Hepatocyte (in vitro differentiated cells): ENCODE measurements around the gene DLGAP4. TPM values are rescaled to one million over a fixed set of nuclear protein-coding genes. Genes with fewer than 3 reads are reported as not detected.
"Not testable (repeated sequence)": the region's sequence is repeated elsewhere in the genome, so short reads cannot be mapped to it uniquely, and the experiment has no call there.

ENCODE experiments used
- DNase-seq: peaks from one replicate; pipeline ENCODE4 v3.0.0-alpha.2; 2016; ENCODE audit warnings: low spot score
- H2AFZ ChIP-seq: fragments of 200-600 bp; sonication (generic); 2 replicates; pipeline ENCODE4 v1.6.0; 2016; ENCODE audit warnings: antibody characterized with exemption, mild to moderate bottlenecking
- H3K27ac ChIP-seq: fragments of 200-600 bp; sonication (generic); 2 replicates; pipeline ENCODE4 v1.5.1; 2016; ENCODE audit warnings: mild to moderate bottlenecking
- H3K27me3 ChIP-seq: fragments of 200-600 bp; sonication (generic); 2 replicates; pipeline ENCODE4 v1.6.1; 2016
- H3K36me3 ChIP-seq: fragments of 200-600 bp; sonication (generic); replicated peaks from 2 replicates; pipeline ENCODE4 v1.5.1; 2016; ENCODE audit warnings: low read depth; ENCODE audit not compliant: insufficient read depth
- H3K4me1 ChIP-seq: fragments of 200-600 bp; sonication (generic); 2 replicates; pipeline ENCODE4 v1.5.1; 2016; ENCODE audit warnings: mild to moderate bottlenecking, moderate library complexity; ENCODE audit not compliant: insufficient read depth
- H3K4me2 ChIP-seq: fragments of 200-600 bp; sonication (generic); 2 replicates; pipeline ENCODE4 v1.6.0; 2016
- H3K4me3 ChIP-seq: fragments of 200-600 bp; sonication (generic); 2 replicates; pipeline ENCODE4 v1.5.1; 2016; ENCODE audit warnings: mild to moderate bottlenecking
- H3K79me2 ChIP-seq: fragments of 200-600 bp; sonication (generic); 2 replicates; pipeline ENCODE4 v1.6.0; 2017; ENCODE audit warnings: mild to moderate bottlenecking
- H3K9me2 ChIP-seq: fragments of 200-600 bp; sonication (generic); replicated peaks from 2 replicates; pipeline ENCODE4 v1.6.0; 2017; ENCODE audit warnings: mild to moderate bottlenecking; ENCODE audit not compliant: insufficient read depth
- H3K9me3 ChIP-seq: fragments of 200-600 bp; sonication (generic); 2 replicates; pipeline ENCODE4 v1.5.1; 2016; ENCODE audit warnings: low read depth, mild to moderate bottlenecking
- H4K20me1 ChIP-seq: fragments of 200-600 bp; sonication (generic); 2 replicates; pipeline ENCODE4 v1.6.0; 2016; ENCODE audit warnings: mild to moderate bottlenecking; ENCODE audit not compliant: insufficient read depth, poor library complexity, severe bottlenecking
- CTCF ChIP-seq: fragments of 200-600 bp; sonication (generic); IDR thresholded peaks from 2 replicates; pipeline ENCODE4 v1.5.1; 2016; ENCODE audit warnings: antibody characterized with exemption, mild to moderate bottlenecking; ENCODE audit not compliant: poor library complexity
- EZH2 ChIP-seq: fragments of 200-600 bp; sonication (generic); IDR thresholded peaks from 2 replicates; pipeline ENCODE4 v1.6.1; 2016; ENCODE audit warnings: antibody characterized with exemption, mild to moderate bottlenecking, borderline replicate concordance
- EZH2phosphoT487 ChIP-seq: fragments of 200-600 bp; sonication (generic); IDR thresholded peaks from one replicate; pipeline ENCODE4 v1.6.1; 2018; ENCODE audit warnings: antibody characterized with exemption, mild to moderate bottlenecking, low read depth, moderate library complexity; ENCODE audit not compliant: unreplicated experiment, severe bottlenecking
- WGBS: methylation state at CpG from one replicate; pipeline ENCODE4 v1.1.6; 2016; ENCODE audit warnings: low lambda C conversion rate; ENCODE audit errors: missing lambda C conversion rate; 5-methylcytosine and 5-hydroxymethylcytosine counted together
- polyA plus RNA-seq: library from polyadenylated mRNA; unstranded; fragments of >200 nt; fragmentation: Nextera tagmentation; extraction: Ambion mirVana; gene quantifications from 2 replicates; pipeline ENCODE4 v1.2.1, GENCODE V29; 2016
- total RNA-seq: library from RNA; depleted of rRNA; stranded (reverse); fragments of >200 nt; gene quantifications from 2 replicates; pipeline ENCODE4 v1.2.3, GENCODE V29; 2014

Gene DLGAP4
- total and polyA plus RNA-seq, 2 experiments from 2014 or later: 16.5 to 39.4 TPM

- no peak overlapping the region for H3K4me3 ChIP-seq
- no peak overlapping the region for H2AFZ ChIP-seq
- H3K36me3 ChIP-seq: no peaks in the 10 kb centered on the region
- no peaks in the 10 kb centered on the region for H3K9me2 ChIP-seq
- H3K4me2 ChIP-seq: no peak overlapping the region
- H3K27ac ChIP-seq: no peak overlapping the region
- H3K27me3 ChIP-seq: no peaks in the 10 kb centered on the region
- WGBS: 73% methylated on average over 4 of the region's 4 CpGs
- no peaks in the 10 kb centered on the region for H3K9me3 ChIP-seq
- no peak for DNase-seq
- no peaks in the 10 kb centered on the region for H3K79me2 ChIP-seq
- no peaks in the 10 kb centered on the region for H4K20me1 ChIP-seq
- TF ChIP-seq CTCF: no peak
- no peak for TF ChIP-seq EZH2phosphoT487
- no peak for TF ChIP-seq EZH2
- H3K4me1 ChIP-seq: no peaks in the 10 kb centered on the region
These were observed 68.9 kb downstream of the DLGAP4 start for GRCh38 chr20:36374995-36375394.

GRCh38 chr20:36377348-36378326, 71.5 kb downstream of the DLGAP4 start:
- H3K4me3 ChIP-seq: no peak overlapping the region
- WGBS: 84% methylated on average over 22 of the region's 22 CpGs
- H3K79me2 ChIP-seq: no peaks in the 10 kb centered on the region
- DNase-seq: no peak
- TF ChIP-seq EZH2phosphoT487 (no peak), CTCF (no peak), EZH2 (no peak)
- no peak overlapping the region for H3K4me2 ChIP-seq
- no peak overlapping the region for H3K27ac ChIP-seq
- H3K36me3 ChIP-seq: no peaks in the 10 kb centered on the region
- no peaks in the 10 kb centered on the region for H3K9me3 ChIP-seq
- H3K27me3 ChIP-seq: no peaks in the 10 kb centered on the region
- H2AFZ ChIP-seq: no peak overlapping the region
- H4K20me1 ChIP-seq: no peaks in the 10 kb centered on the region
- no peaks in the 10 kb centered on the region for H3K9me2 ChIP-seq
- H3K4me1 ChIP-seq: no peaks in the 10 kb centered on the region

- Histone ChIP-seq H3K4me2 (no peak overlapping the region), H3K79me2 (no peaks in the 10 kb centered on the region), H3K9me3 (no peaks in the 10 kb centered on the region), H3K9me2 (no peaks in the 10 kb centered on the region), H3K36me3 (no peaks in the 10 kb centered on the region), H3K4me3 (no peak overlapping the region), H3K27me3 (no peaks in the 10 kb centered on the region), H2AFZ (no peak overlapping the region), H3K4me1 (no peaks in the 10 kb centered on the region), H4K20me1 (no peaks in the 10 kb centered on the region), H3K27ac (no peak overlapping the region)
- 88% methylated on average over 9 of the region's 9 CpGs for WGBS
- no peak for TF ChIP-seq EZH2phosphoT487
- no peak for TF ChIP-seq CTCF
- no peak for TF ChIP-seq EZH2
- no peak for DNase-seq
These were observed 72.5 kb downstream of the DLGAP4 start for GRCh38 chr20:36378686-36379085.

GRCh38 chr20:36379914-36380313, 73.8 kb downstream of the DLGAP4 start:
- H3K4me1 ChIP-seq, H3K27me3 ChIP-seq, H3K9me2 ChIP-seq, H3K4me2 ChIP-seq, H4K20me1 ChIP-seq, H3K4me3 ChIP-seq, H3K36me3 ChIP-seq, H3K9me3 ChIP-seq, H3K79me2 ChIP-seq, DNase-seq, H3K27ac ChIP-seq, H2AFZ ChIP-seq: not testable (repeated sequence)
- WGBS: 89% methylated on average over 1 of the region's 1 CpG
